Activated CD4-positive, alpha-beta T cell treated with anti-CD3 and anti-CD28 coated beads, Interleukin-2, Interleukin-4, amounts not matched to agents 100 ng/mL and 50 ng/mL, durations not matched to agents 16 hours and 8 hours (primary cell): ENCODE measurements around the gene DMWD.
A peak's percentile ranks its signal among the peaks of the same experiment; 100 is the strongest.

ENCODE experiments used
- DNase-seq: peaks from one replicate; pipeline ENCODE4 v3.0.0-alpha.2; 2020; ENCODE audit warnings: low spot score

Gene DMWD

DNA sequence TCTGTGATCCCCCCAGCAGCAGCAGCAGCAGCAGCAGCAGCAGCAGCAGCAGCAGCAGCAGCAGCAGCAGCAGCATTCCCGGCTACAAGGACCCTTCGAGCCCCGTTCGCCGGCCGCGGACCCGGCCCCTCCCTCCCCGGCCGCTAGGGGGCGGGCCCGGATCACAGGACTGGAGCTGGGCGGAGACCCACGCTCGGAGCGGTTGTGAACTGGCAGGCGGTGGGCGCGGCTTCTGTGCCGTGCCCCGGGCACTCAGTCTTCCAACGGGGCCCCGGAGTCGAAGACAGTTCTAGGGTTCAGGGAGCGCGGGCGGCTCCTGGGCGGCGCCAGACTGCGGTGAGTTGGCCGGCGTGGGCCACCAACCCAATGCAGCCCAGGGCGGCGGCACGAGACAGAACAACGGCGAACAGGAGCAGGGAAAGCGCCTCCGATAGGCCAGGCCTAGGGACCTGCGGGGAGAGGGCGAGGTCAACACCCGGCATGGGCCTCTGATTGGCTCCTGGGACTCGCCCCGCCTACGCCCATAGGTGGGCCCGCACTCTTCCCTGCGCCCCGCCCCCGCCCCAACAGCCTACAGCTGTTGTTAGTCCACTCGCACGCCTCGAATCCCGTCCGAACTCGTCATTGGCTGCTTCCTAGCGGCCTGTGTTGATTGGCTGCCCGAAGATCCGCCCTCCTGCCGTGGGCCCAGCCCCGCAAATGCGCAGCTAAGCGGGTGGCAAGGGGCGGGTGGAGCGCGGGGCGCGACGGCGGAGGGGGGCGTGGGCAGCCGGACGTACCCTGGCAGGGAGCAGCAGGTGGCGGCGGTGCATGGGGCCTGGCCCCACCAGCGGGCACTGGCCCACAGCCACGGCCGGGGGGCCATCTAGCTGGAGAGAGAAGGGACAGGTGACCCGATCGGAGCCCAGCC lies 22.2 kb downstream of the DMWD start:
- DNase-seq: peak; percentile 90

DNA sequence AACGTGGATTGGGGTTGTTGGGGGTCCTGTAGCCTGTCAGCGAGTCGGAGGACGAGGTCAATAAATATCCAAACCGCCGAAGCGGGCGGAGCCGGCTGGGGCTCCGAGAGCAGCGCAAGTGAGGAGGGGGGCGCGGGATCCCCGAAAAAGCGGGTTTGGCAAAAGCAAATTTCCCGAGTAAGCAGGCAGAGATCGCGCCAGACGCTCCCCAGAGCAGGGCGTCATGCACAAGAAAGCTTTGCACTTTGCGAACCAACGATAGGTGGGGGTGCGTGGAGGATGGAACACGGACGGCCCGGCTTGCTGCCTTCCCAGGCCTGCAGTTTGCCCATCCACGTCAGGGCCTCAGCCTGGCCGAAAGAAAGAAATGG lies 22.8 kb downstream of the DMWD start:
- DNase-seq: peak; percentile 32

DNA sequence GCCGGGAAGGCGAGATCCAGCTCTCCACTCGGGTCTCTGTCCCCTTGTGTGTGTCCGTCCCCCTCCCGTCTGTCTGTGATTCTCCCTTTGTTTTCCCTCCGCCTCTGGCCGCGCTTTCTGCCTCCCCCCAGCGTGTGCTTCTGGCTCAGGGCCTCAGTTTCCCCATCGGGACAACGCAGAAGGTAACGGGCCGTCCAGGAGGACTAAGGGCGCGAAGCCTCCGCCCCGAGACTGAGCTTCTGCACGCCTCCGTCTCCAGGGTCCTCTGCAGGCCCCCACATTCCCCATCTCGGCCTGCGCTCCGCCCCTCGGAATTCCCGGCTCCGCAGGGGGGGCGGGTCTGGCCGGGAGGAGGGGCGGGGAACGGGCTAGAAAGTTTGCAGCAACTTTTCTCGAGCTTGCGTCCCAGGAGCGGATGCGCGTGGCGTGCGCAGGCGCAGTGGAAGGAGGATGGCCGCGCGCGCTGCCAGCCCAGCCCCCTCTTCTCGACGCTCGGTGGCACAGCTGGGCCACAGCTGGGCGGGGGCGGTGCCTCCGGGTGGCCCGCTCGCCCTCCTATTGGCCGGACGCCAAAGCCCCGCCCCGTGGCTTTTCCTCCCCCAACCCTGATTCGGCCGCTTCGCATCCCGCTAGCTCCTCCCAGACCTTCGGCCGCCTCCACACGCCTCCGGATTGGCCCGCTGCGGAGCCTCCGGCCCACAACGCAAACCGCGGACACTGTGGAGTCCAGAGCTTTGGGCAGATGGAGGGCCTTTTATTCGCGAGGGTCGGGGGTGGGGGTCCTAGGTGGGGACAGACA lies 23.5 kb downstream of the DMWD start, which contains the start of gene SIX5:
SIX5 (minus strand) TSS at position 269 of the 799 bp plus-strand sequence. CDS start 408 bp downstream, outside the sequence.
- DNase-seq: peak; percentile 97

GRCh38 chr19:45768655-45768983 lies 24.0 kb downstream of the DMWD start:
- peak; percentile 27 for DNase-seq

- no peak for DNase-seq
Measured at GRCh38 chr19:45767881-45768654, 24.6 kb downstream of the DMWD start.

- no peak for DNase-seq
Measured at GRCh38 chr19:45767410-45767880, 25.2 kb downstream of the DMWD start.

GRCh38 chr19:45766869-45767346 lies 25.7 kb downstream of the DMWD start:
- DNase-seq: no peak

GRCh38 chr19:45766296-45766868 lies 26.3 kb downstream of the DMWD start:
- DNase-seq: no peak

- no peak for DNase-seq
Measured at GRCh38 chr19:45765702-45766295, 26.8 kb downstream of the DMWD start.

DNA sequence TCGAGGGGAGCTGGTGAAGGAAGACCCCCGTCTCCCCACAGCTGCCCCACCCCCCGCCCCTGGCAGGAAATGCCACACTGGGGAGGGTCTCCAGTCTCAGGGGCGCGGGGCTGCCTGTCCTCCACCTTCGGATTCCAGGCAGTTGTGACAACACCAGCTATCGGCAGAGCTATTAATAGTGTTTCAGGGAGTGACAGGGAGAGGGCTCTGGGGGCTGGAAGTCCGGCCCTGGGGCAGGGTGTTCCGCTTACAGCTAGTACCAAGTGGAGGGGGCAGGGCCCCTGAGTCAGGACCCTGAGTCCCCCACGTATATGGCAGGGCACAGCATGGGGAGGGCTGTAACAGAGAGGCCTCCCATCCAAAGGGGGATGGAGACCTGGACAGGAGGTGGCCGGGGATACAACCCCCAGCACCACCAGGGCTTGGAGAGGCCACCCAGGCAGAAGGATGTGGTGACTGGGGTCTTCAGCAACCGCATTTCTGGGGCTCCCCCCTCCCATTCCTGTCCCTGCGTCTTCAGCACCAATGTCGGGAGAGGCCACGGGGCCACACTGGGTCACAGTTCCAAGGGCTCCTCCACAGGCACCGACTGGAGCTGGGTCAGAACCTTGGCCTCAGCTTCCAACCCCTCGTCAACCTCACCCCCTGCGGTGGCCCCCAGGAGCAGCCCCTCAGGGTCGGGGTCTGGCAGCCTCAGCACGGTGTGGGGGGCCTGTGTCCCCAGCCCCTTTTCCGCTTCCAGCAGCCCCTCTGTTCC lies 27.5 kb downstream of the DMWD start:
- DNase-seq: no peak

- DNase-seq: no peak
Measured at GRCh38 chr19:45764475-45764874, 28.2 kb downstream of the DMWD start.

- no peak for DNase-seq
Measured at GRCh38 chr19:45763691-45764294, 28.9 kb downstream of the DMWD start.

GRCh38 chr19:45762870-45763631 lies 29.6 kb downstream of the DMWD start:
- DNase-seq: no peak

DNA sequence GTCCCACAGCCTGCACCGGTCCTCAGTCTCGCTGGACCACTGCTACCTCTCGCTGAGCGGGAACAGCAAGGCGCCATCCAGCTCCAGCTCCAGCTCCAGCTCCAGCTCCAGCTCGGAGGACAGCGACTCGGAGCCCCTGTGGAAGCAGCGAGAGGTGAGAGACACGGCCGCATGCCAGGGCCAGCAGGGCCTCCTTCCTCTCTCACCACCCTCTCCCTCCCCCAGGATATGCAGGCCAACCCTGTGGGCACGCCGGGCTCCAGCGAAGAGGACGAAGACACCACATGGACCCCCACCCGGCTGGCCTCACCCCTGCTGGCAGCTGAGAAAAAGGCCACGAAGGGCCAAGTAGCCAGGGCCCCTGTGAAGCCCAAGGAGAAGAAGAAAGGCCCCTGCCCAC lies 30.9 kb downstream of the DMWD start:
- DNase-seq: no peak

GRCh38 chr19:45758921-45759320 lies 33.7 kb downstream of the DMWD start:
- DNase-seq: no peak

DNA sequence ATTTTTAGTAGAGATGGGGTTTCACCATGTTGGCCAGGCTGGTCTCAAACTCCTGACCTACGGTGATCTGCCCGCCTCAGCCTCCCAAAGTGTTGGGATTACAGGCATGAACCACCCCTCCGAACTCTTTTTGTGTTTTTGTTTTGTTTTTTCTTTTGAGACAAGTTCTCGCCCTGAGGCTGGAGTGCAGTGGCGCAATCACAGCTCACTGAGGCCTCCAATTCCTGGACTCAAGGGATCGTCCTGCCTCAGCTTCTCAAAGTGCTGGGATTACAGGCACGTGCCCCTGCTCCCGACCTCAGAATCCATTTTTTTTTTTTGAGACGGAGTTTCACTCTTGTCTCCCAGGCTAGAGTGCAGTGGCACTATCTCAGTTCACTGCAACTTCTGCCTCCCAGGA lies 35.0 kb downstream of the DMWD start:
- DNase-seq: no peak

GRCh38 chr19:45754323-45754722 lies 38.3 kb downstream of the DMWD start:
- no peak for DNase-seq

GRCh38 chr19:45753548-45753947 lies 39.1 kb downstream of the DMWD start:
- no peak for DNase-seq

- no peak for DNase-seq
Measured at GRCh38 chr19:45752639-45753038, 40.0 kb downstream of the DMWD start.
